HEK293 (cell line): Measurements from ENCODE around the gene OPCML.

Source experiments
- CTCF ChIA-PET: fragments of 350-600 bp; formaldehyde crosslinking; extraction: SDS; loops from one replicate; lab custom pipeline; 2021; ENCODE audit warnings: antibody characterized with exemption; lab: Yijun Ruan, JAX
- POLR2A ChIA-PET: fragments of 300-600 bp; formaldehyde crosslinking; extraction: SDS; loops from one replicate; lab custom pipeline; 2020; ENCODE audit warnings: antibody characterized with exemption, inconsistent platforms; lab: Yijun Ruan, JAX
- H3K27ac ChIP-seq: fragments of 200-500 bp; sonication (Bioruptor generic); 2 replicates; pipeline ENCODE4 v1.5.1; 2014; ENCODE audit warnings: low read depth, low read length, control low read depth, inconsistent platforms; ENCODE audit errors: extremely low read depth
- H3K36me3 ChIP-seq, 2 experiments: fragments of 200-500 bp in 1 of 2; sonication (Bioruptor generic) in 1 of 2; 1 replicate in 1 of 2; 2 replicates in 1 of 2; pipeline ENCODE4 v1.5.1; 2014 to 2017; ENCODE audit warnings: inconsistent platforms in 2 of 2, low read length in 2 of 2; ENCODE audit not compliant: control insufficient read depth in 2 of 2, insufficient read depth in 1 of 2
- H3K4me1 ChIP-seq: fragments of 200-500 bp; sonication (Bioruptor generic); 2 replicates; pipeline ENCODE4 v1.5.1; 2014; ENCODE audit warnings: mild to moderate bottlenecking, low read length, inconsistent platforms; ENCODE audit not compliant: control insufficient read depth, insufficient read depth
- H3K4me3 ChIP-seq: 2 replicates; pipeline ENCODE4 v1.5.1; 2011; ENCODE audit warnings: low read depth, mild to moderate bottlenecking, control low read depth, low read length, moderate library complexity
- H3K9me3 ChIP-seq: fragments of 200-500 bp; sonication (Bioruptor generic); 2 replicates; pipeline ENCODE4 v1.5.1; 2014; ENCODE audit warnings: low read depth, low read length, inconsistent platforms; ENCODE audit not compliant: control insufficient read depth, insufficient read depth
- INSM2 ChIP-seq: fragments of 450-650 bp; formaldehyde crosslinking; IDR thresholded peaks from 2 replicates; pipeline ENCODE4 v1.5.1; 2016; ENCODE audit warnings: missing biosample characterization, missing genetic modification characterization
- MYNN ChIP-seq: fragments of 450-650 bp; formaldehyde crosslinking; IDR thresholded peaks from 2 replicates; pipeline ENCODE4 v1.5.1; 2016; ENCODE audit warnings: missing biosample characterization, missing genetic modification characterization, borderline replicate concordance
- MZF1 ChIP-seq: fragments of 450-650 bp; formaldehyde crosslinking; IDR thresholded peaks from 2 replicates; pipeline ENCODE4 v1.5.1; 2017; ENCODE audit warnings: missing biosample characterization, missing genetic modification characterization, borderline replicate concordance
- PRDM2 ChIP-seq: fragments of 450-650 bp; formaldehyde crosslinking; IDR thresholded peaks from 2 replicates; pipeline ENCODE4 v1.5.1; 2016; ENCODE audit warnings: missing biosample characterization, missing genetic modification characterization, borderline replicate concordance
- RBAK ChIP-seq: fragments of 450-650 bp; formaldehyde crosslinking; IDR thresholded peaks from 2 replicates; pipeline ENCODE4 v1.5.1; 2016; ENCODE audit warnings: missing biosample characterization, missing genetic modification characterization
- SALL2 ChIP-seq: fragments of 450-650 bp; formaldehyde crosslinking; IDR thresholded peaks from 2 replicates; pipeline ENCODE4 v1.5.0; 2017; ENCODE audit warnings: missing biosample characterization, mild to moderate bottlenecking, missing genetic modification characterization, borderline replicate concordance
- ZBTB11 ChIP-seq: fragments of 450-650 bp; formaldehyde crosslinking; conservative IDR thresholded peaks from 2 replicates; pipeline ENCODE4 v1.5.1; 2016; ENCODE audit warnings: low read depth, missing biosample characterization, missing genetic modification characterization
- ZBTB7A ChIP-seq: fragments of 450-650 bp; formaldehyde crosslinking; IDR thresholded peaks from 2 replicates; pipeline ENCODE4 v1.5.1; 2016; ENCODE audit warnings: low read depth, missing biosample characterization, missing genetic modification characterization
- ZIC2 ChIP-seq: fragments of 450-650 bp; formaldehyde crosslinking; IDR thresholded peaks from 2 replicates; pipeline ENCODE4 v1.5.1; 2016; ENCODE audit warnings: missing biosample characterization, missing genetic modification characterization
- ZNF138 ChIP-seq: fragments of 450-650 bp; formaldehyde crosslinking; IDR thresholded peaks from 2 replicates; pipeline ENCODE4 v1.5.1; 2016; ENCODE audit warnings: missing biosample characterization, missing genetic modification characterization, borderline replicate concordance
- ZNF157 ChIP-seq: fragments of 450-650 bp; formaldehyde crosslinking; IDR thresholded peaks from 2 replicates; pipeline ENCODE4 v1.5.1; 2016; ENCODE audit warnings: missing biosample characterization, missing genetic modification characterization
- ZNF16 ChIP-seq: fragments of 450-650 bp; formaldehyde crosslinking; IDR thresholded peaks from 2 replicates; pipeline ENCODE4 v1.5.1; 2016; ENCODE audit warnings: low read depth, missing biosample characterization, missing genetic modification characterization
- ZNF184 ChIP-seq: fragments of 450-650 bp; IDR thresholded peaks from 2 replicates; pipeline ENCODE4 v1.5.1; 2018; ENCODE audit warnings: missing biosample characterization, mild to moderate bottlenecking, missing genetic modification characterization
- ZNF23 ChIP-seq: fragments of 450-650 bp; formaldehyde crosslinking; IDR thresholded peaks from 2 replicates; pipeline ENCODE4 v1.5.1; 2016; ENCODE audit warnings: missing biosample characterization, missing genetic modification characterization, borderline replicate concordance
- ZNF433 ChIP-seq: fragments of 450-650 bp; formaldehyde crosslinking; IDR thresholded peaks from 2 replicates; pipeline ENCODE4 v1.5.1; 2016; ENCODE audit warnings: missing biosample characterization, missing genetic modification characterization, low read depth
- ZNF488 ChIP-seq: fragments of 450-650 bp; formaldehyde crosslinking; IDR thresholded peaks from 2 replicates; pipeline ENCODE4 v1.5.1; 2016; ENCODE audit warnings: missing biosample characterization, missing genetic modification characterization
- ZNF521 ChIP-seq: fragments of 450-650 bp; formaldehyde crosslinking; IDR thresholded peaks from 2 replicates; pipeline ENCODE4 v1.5.1; 2017; ENCODE audit warnings: missing biosample characterization, mild to moderate bottlenecking, missing genetic modification characterization
- ZNF580 ChIP-seq: fragments of 450-650 bp; formaldehyde crosslinking; IDR thresholded peaks from 2 replicates; pipeline ENCODE4 v1.5.1; 2016; ENCODE audit warnings: missing biosample characterization, missing genetic modification characterization
- ZNF660 ChIP-seq: fragments of 450-650 bp; IDR thresholded peaks from 2 replicates; pipeline ENCODE4 v1.5.1; 2018; ENCODE audit warnings: missing biosample characterization, mild to moderate bottlenecking, missing genetic modification characterization
- ZNF670 ChIP-seq: fragments of 450-650 bp; formaldehyde crosslinking; IDR thresholded peaks from 2 replicates; pipeline ENCODE4 v1.5.1; 2016; ENCODE audit warnings: missing biosample characterization, missing genetic modification characterization, low read depth
- ZNF76 ChIP-seq: fragments of 450-650 bp; formaldehyde crosslinking; IDR thresholded peaks from 2 replicates; pipeline ENCODE4; 2016; ENCODE audit warnings: low read depth, missing biosample characterization, missing genetic modification characterization, borderline replicate concordance
- ZSCAN23 ChIP-seq: fragments of 450-650 bp; formaldehyde crosslinking; IDR thresholded peaks from 2 replicates; pipeline ENCODE4 v1.5.1; 2016; ENCODE audit warnings: missing biosample characterization, missing genetic modification characterization
- ZSCAN30 ChIP-seq: fragments of 450-650 bp; IDR thresholded peaks from 2 replicates; pipeline ENCODE4 v1.5.1; 2018; ENCODE audit warnings: missing biosample characterization, mild to moderate bottlenecking, missing genetic modification characterization, moderate library complexity

OPCML gene

GRCh38 chr11:132858223-132858622, 674.1 kb downstream of the OPCML start (continued):
- TF ChIP-seq ZBTB11 (tag by site-specific recombination) (no peak), ZNF670 (tag by site-specific recombination) (no peak), ZNF76 (tag by site-specific recombination) (no peak)

GRCh38 chr11:132856032-132856431, 676.3 kb downstream of the OPCML start:
- H3K27ac ChIP-seq: no peak overlapping the region
- no peak overlapping the region for H3K4me3 ChIP-seq
- CTCF ChIA-PET: no interaction called here
- POLR2A ChIA-PET: no interaction called here
- H3K36me3 ChIP-seq: no peaks in the 10 kb centered on the region
- TF ChIP-seq ZSCAN23 (tag by site-specific recombination) (no peak), MYNN (no peak), ZNF433 (no peak), ZIC2 (tag by site-specific recombination) (no peak), ZNF580 (tag by site-specific recombination) (no peak), ZNF184 (tag by site-specific recombination) (no peak), ZNF16 (tag by site-specific recombination) (no peak), SALL2 (tag by site-specific recombination) (no peak), ZBTB7A (tag by site-specific recombination) (no peak), ZNF521 (tag by site-specific recombination) (no peak), INSM2 (tag by site-specific recombination) (no peak), ZNF488 (tag by site-specific recombination) (no peak), ZNF660 (no peak)
- no peaks in the 10 kb centered on the region for H3K4me1 ChIP-seq
- H3K9me3 ChIP-seq: no peaks in the 10 kb centered on the region

- ChIA-PET CTCF (no interaction called here), POLR2A (no interaction called here)
- H3K36me3 ChIP-seq: no peaks in the 10 kb centered on the region
- H3K27ac ChIP-seq: no peak overlapping the region
- no peaks in the 10 kb centered on the region for H3K9me3 ChIP-seq
- no peak overlapping the region for H3K4me3 ChIP-seq
- H3K4me1 ChIP-seq: no peaks in the 10 kb centered on the region
- TF ChIP-seq ZNF138 (tag by site-specific recombination) (no peak), PRDM2 (no peak), RBAK (no peak), MZF1 (no peak), ZNF23 (tag by site-specific recombination) (no peak), ZSCAN30 (tag by site-specific recombination) (no peak), ZNF157 (tag by site-specific recombination) (no peak)
Observed at GRCh38 chr11:132855516-132855915, 676.8 kb downstream of the OPCML start.
